ENCODE measurements around the gene HP1BP3. TPM values are rescaled to one million over a fixed set of nuclear protein-coding genes. Genes with fewer than 3 reads are reported as not detected.

Gene HP1BP3
- total RNA-seq, 1 experiment from 2014 or later = 163 TPM

- no peak for DNase-seq (ENCODE audit: low spot score)
Observed at GRCh38 chr1:20770314-20771087, 16.6 kb downstream of the HP1BP3 start.

GRCh38 chr1:20767271-20767670 lies 19.8 kb downstream of the HP1BP3 start:
- DNase-seq (ENCODE audit: low spot score) = no peak

- DNase-seq (ENCODE audit: low spot score) = no peak
Observed at GRCh38 chr1:20763417-20763816, 23.7 kb downstream of the HP1BP3 start.

GRCh38 chr1:20760322-20760721 lies 26.8 kb downstream of the HP1BP3 start:
- no peak for DNase-seq (ENCODE audit: low spot score)

GRCh38 chr1:20753589-20753988 lies 33.5 kb downstream of the HP1BP3 start:
- no peak for DNase-seq (ENCODE audit: low spot score)

GRCh38 chr1:20751462-20751990 lies 35.6 kb downstream of the HP1BP3 start:
- DNase-seq (ENCODE audit: low spot score) = no peak

- no peak for DNase-seq (ENCODE audit: low spot score)
Observed at GRCh38 chr1:20742671-20743070, 44.4 kb downstream of the HP1BP3 start.

- no peak for DNase-seq (ENCODE audit: low spot score)
Observed at GRCh38 chr1:20740781-20741180, 46.3 kb downstream of the HP1BP3 start.

- no peak for DNase-seq (ENCODE audit: low spot score)
Observed at GRCh38 chr1:20739225-20739624, 47.9 kb downstream of the HP1BP3 start.

GRCh38 chr1:20735581-20736111 lies 51.5 kb downstream of the HP1BP3 start:
- no peak for DNase-seq (ENCODE audit: low spot score)

- DNase-seq (ENCODE audit: low spot score) = no peak
Observed at GRCh38 chr1:20733360-20733975, 53.6 kb downstream of the HP1BP3 start.

GRCh38 chr1:20732588-20733359 lies 54.3 kb downstream of the HP1BP3 start, which contains the start of gene SH2D5:
Gene SH2D5 (minus strand): TSS chr1:20732703. CDS start chr1:20728044, 4,659 bp downstream.
- DNase-seq (ENCODE audit: low spot score) = peak; percentile 96

GRCh38 chr1:20732071-20732587 lies 55.0 kb downstream of the HP1BP3 start:
- DNase-seq (ENCODE audit: low spot score) = peak; percentile 35

GRCh38 chr1:20731057-20731991 lies 55.8 kb downstream of the HP1BP3 start:
- DNase-seq (ENCODE audit: low spot score) = no peak

GRCh38 chr1:20730690-20731056 lies 56.4 kb downstream of the HP1BP3 start:
- DNase-seq (ENCODE audit: low spot score) = no peak

GRCh38 chr1:20729990-20730689 lies 57.0 kb downstream of the HP1BP3 start:
- no peak for DNase-seq (ENCODE audit: low spot score)

GRCh38 chr1:20729155-20729931 lies 57.8 kb downstream of the HP1BP3 start:
- no peak for DNase-seq (ENCODE audit: low spot score)

GRCh38 chr1:20728371-20729154 lies 58.5 kb downstream of the HP1BP3 start:
- no peak for DNase-seq (ENCODE audit: low spot score)

All from H4 (cell line).